ENCODE results near the gene TCEANC2.
"Not testable (repeated sequence)": the region's sequence is repeated elsewhere in the genome, so short reads cannot be mapped to it uniquely, and the experiment has no call there.

The TCEANC2 gene

GRCh38 chr1:54052934-54053744 lies at the start of gene TCEANC2, which contains the start of gene TMEM59:
Gene TCEANC2 (plus strand): TSS chr1:54053608. CDS start chr1:54054423, 815 bp downstream.
Gene TMEM59 (minus strand): TSS chr1:54053204. CDS start chr1:54053188, 16 bp downstream.
- Histone ChIP-seq H3K4me2 (ENCODE audit: low read length) (peak within 1 kb of the TSS; percentile 78), H3K9ac (peak within 1 kb of the TSS; percentile 53), H2AFZ (peak within 1 kb of the TSS; percentile 95), H3K4me1 (peaks cover 3% of the 10 kb centered on the region), H3K79me2 (peaks cover 15% of the 10 kb centered on the region), H3K9me3 (ENCODE audit: control insufficient read depth, low read length) (no peaks in the 10 kb centered on the region), H3K36me3 (ENCODE audit: control insufficient read depth, insufficient read depth, low read length) (no peaks in the 10 kb centered on the region), H3K27me3 (ENCODE audit: control insufficient read depth, insufficient read depth, low read length) (no peaks in the 10 kb centered on the region), H3K27ac (peak within 1 kb of the TSS; percentile 83), H3K4me3 (ENCODE audit: low read depth, low read length) (peak within 1 kb of the TSS; percentile 69)
- TF ChIP-seq CTCF (IDR thresholded peaks at IDR 0.05), result no peak

- H3K4me1 ChIP-seq; H3K4me3 ChIP-seq (ENCODE audit: low read depth, low read length); H3K36me3 ChIP-seq (ENCODE audit: control insufficient read depth, insufficient read depth, low read length); H3K4me2 ChIP-seq (ENCODE audit: low read length); H3K9me3 ChIP-seq (ENCODE audit: control insufficient read depth, low read length); H2AFZ ChIP-seq; H3K27me3 ChIP-seq (ENCODE audit: control insufficient read depth, insufficient read depth, low read length); H3K9ac ChIP-seq; H3K27ac ChIP-seq; H3K79me2 ChIP-seq: not testable (repeated sequence)
Observed at GRCh38 chr1:54003750-54004480, 49.5 kb upstream of the TCEANC2 start.

- H3K4me2 ChIP-seq (ENCODE audit: low read length), result no peak overlapping the region
- no peaks in the 10 kb centered on the region for H3K36me3 ChIP-seq (ENCODE audit: control insufficient read depth, insufficient read depth, low read length)
- no peak overlapping the region for H3K9ac ChIP-seq
- no peaks in the 10 kb centered on the region for H3K27me3 ChIP-seq (ENCODE audit: control insufficient read depth, insufficient read depth, low read length)
- H3K9me3 ChIP-seq (ENCODE audit: control insufficient read depth, low read length), result no peaks in the 10 kb centered on the region
- no peaks in the 10 kb centered on the region for H3K79me2 ChIP-seq
- no peaks in the 10 kb centered on the region for H3K4me1 ChIP-seq
- TF ChIP-seq CTCF (IDR thresholded peaks at IDR 0.05), result no peak
- H3K4me3 ChIP-seq (ENCODE audit: low read depth, low read length), result no peak overlapping the region
- H2AFZ ChIP-seq, result no peak overlapping the region
- H3K27ac ChIP-seq, result no peak overlapping the region
Observed at GRCh38 chr1:54004481-54005049, 48.8 kb upstream of the TCEANC2 start.

- H3K4me3 ChIP-seq (ENCODE audit: low read depth, low read length), result no peak overlapping the region
- no peaks in the 10 kb centered on the region for H3K27me3 ChIP-seq (ENCODE audit: control insufficient read depth, insufficient read depth, low read length)
- H3K4me2 ChIP-seq (ENCODE audit: low read length), result no peak overlapping the region
- H3K27ac ChIP-seq, result no peak overlapping the region
- H3K4me1 ChIP-seq, result no peaks in the 10 kb centered on the region
- H3K36me3 ChIP-seq (ENCODE audit: control insufficient read depth, insufficient read depth, low read length), result no peaks in the 10 kb centered on the region
- H3K9ac ChIP-seq, result no peak overlapping the region
- H3K79me2 ChIP-seq, result no peaks in the 10 kb centered on the region
- no peak for TF ChIP-seq CTCF (IDR thresholded peaks at IDR 0.05)
- H3K9me3 ChIP-seq (ENCODE audit: control insufficient read depth, low read length), result no peaks in the 10 kb centered on the region
- no peak overlapping the region for H2AFZ ChIP-seq
Observed at GRCh38 chr1:54006508-54006907, 46.9 kb upstream of the TCEANC2 start.

- no peaks in the 10 kb centered on the region for H3K79me2 ChIP-seq
- no peak overlapping the region for H3K4me2 ChIP-seq (ENCODE audit: low read length)
- H2AFZ ChIP-seq, result no peak overlapping the region
- no peaks in the 10 kb centered on the region for H3K9me3 ChIP-seq (ENCODE audit: control insufficient read depth, low read length)
- no peak overlapping the region for H3K4me3 ChIP-seq (ENCODE audit: low read depth, low read length)
- H3K4me1 ChIP-seq, result no peaks in the 10 kb centered on the region
- no peak overlapping the region for H3K9ac ChIP-seq
- H3K27ac ChIP-seq, result no peak overlapping the region
- TF ChIP-seq CTCF (IDR thresholded peaks at IDR 0.05), result no peak
- H3K36me3 ChIP-seq (ENCODE audit: control insufficient read depth, insufficient read depth, low read length), result no peaks in the 10 kb centered on the region
- H3K27me3 ChIP-seq (ENCODE audit: control insufficient read depth, insufficient read depth, low read length), result no peaks in the 10 kb centered on the region
Observed at GRCh38 chr1:54007613-54008012, 45.8 kb upstream of the TCEANC2 start.
